Activated CD4-positive, CD25-positive, alpha-beta regulatory T cell treated with anti-CD3 and anti-CD28 coated beads, Interleukin-2, amount 50 U/mL, for 72 hours (primary cell): ENCODE results near the gene MFAP5.
"Not testable (repeated sequence)": the region's sequence is repeated elsewhere in the genome, so short reads cannot be mapped to it uniquely, and the experiment has no call there.

Experiments
- DNase-seq: peaks from one replicate; pipeline ENCODE4 v3.0.0; 2021

The MFAP5 gene

GRCh38 chr12:8624750-8625149 lies 37.9 kb downstream of the MFAP5 start:
- not testable (repeated sequence) for DNase-seq

- DNase-seq: no peak
Observed at GRCh38 chr12:8622646-8623045, 40.0 kb downstream of the MFAP5 start.

GRCh38 chr12:8615206-8615605 lies 47.4 kb downstream of the MFAP5 start:
- DNase-seq: no peak

- not testable (repeated sequence) for DNase-seq
Observed at GRCh38 chr12:8613881-8614280, 48.7 kb downstream of the MFAP5 start.

- no peak for DNase-seq
Observed at GRCh38 chr12:8612629-8613028, 50.0 kb downstream of the MFAP5 start, which contains the start of gene AICDA. Gene AICDA (minus strand): TSS chr12:8612859. CDS start chr12:8612767, 92 bp downstream.

GRCh38 chr12:8609061-8609570 lies 53.5 kb downstream of the MFAP5 start:
- DNase-seq: no peak

- no peak for DNase-seq
Observed at GRCh38 chr12:8606890-8607289, 55.7 kb downstream of the MFAP5 start.

GRCh38 chr12:8605057-8605456 lies 57.6 kb downstream of the MFAP5 start:
- no peak for DNase-seq

- no peak for DNase-seq
Observed at GRCh38 chr12:8603856-8604255, 58.8 kb downstream of the MFAP5 start.

GRCh38 chr12:8603286-8603685 lies 59.3 kb downstream of the MFAP5 start:
- DNase-seq: no peak

- no peak for DNase-seq
Observed at GRCh38 chr12:8596561-8596960, 66.1 kb downstream of the MFAP5 start.
